AG09309 (cell line): ENCODE measurements around the gene PDE6A.

Experiments
- DNase-seq: peaks from one replicate; pipeline ENCODE4 v3.0.0-alpha.2; 2010; ENCODE audit warnings: low read depth
- H3K4me3 ChIP-seq: 2 replicates; pipeline ENCODE4 v1.5.1; 2011; ENCODE audit warnings: mild to moderate bottlenecking, low read depth, low read length, moderate library complexity; ENCODE audit not compliant: control insufficient read depth
- TF ChIP-seq, protein P1 (sequence below): IDR thresholded peaks from 2 replicates; pipeline ENCODE4 v1.5.1; 2011; ENCODE audit warnings: mild to moderate bottlenecking, low read depth, low read length, inconsistent platforms; ENCODE audit not compliant: insufficient read depth, control insufficient read depth; ENCODE audit errors: missing control alignments

The PDE6A gene

DNA sequence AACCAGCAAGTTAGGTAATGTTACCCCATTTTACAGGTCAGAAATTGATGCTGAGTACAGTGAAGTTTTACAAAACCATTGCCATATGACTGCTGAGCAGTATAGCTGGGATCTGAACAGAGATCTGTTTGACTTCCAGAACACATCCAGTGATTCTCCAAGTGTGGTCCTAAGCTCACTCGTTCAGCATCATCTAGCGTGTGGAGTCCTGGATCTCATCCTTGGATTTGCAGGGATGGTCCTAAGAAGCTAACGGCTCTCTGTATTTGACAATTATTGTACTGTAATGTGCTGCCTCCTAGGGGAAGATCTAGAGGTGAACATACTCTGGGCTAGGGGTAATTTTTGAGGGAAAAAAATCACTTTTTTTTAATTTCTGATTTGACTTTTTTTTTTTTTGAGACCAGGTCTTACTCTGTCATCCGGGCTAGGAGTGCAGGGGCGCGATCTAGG, 17.4 kb upstream of the PDE6A start:
- peak; percentile 27 for DNase-seq
- TF ChIP-seq, protein P1, sequence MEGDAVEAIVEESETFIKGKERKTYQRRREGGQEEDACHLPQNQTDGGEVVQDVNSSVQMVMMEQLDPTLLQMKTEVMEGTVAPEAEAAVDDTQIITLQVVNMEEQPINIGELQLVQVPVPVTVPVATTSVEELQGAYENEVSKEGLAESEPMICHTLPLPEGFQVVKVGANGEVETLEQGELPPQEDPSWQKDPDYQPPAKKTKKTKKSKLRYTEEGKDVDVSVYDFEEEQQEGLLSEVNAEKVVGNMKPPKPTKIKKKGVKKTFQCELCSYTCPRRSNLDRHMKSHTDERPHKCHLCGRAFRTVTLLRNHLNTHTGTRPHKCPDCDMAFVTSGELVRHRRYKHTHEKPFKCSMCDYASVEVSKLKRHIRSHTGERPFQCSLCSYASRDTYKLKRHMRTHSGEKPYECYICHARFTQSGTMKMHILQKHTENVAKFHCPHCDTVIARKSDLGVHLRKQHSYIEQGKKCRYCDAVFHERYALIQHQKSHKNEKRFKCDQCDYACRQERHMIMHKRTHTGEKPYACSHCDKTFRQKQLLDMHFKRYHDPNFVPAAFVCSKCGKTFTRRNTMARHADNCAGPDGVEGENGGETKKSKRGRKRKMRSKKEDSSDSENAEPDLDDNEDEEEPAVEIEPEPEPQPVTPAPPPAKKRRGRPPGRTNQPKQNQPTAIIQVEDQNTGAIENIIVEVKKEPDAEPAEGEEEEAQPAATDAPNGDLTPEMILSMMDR = peak; percentile 58
- H3K4me3 ChIP-seq = no peak overlapping the region

DNA sequence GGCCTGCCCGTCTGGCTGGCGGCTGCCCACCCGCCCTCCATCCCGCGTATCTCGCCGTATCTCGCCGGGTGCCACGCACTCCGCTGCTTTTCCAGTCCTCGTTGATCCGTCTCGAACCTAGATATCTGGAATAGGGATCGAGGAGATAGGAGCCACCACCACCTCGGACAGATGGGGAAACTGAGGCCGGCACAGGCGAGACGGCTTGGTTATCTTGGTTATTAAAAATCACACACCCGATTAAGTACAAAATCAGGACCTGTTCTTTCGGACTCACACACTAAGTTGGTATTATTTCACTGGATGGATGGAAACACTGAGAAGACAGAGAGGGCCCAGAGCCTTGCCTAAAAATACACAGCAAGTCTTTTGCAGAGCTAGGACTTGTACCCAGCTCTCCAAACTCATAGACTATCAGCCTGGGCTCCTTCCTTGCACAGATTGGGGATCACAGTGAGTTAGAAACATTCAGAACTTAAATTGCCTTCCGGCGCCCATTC, 16.6 kb upstream of the PDE6A start:
- TF ChIP-seq, protein P1 = no peak
- no peak for DNase-seq

DNA sequence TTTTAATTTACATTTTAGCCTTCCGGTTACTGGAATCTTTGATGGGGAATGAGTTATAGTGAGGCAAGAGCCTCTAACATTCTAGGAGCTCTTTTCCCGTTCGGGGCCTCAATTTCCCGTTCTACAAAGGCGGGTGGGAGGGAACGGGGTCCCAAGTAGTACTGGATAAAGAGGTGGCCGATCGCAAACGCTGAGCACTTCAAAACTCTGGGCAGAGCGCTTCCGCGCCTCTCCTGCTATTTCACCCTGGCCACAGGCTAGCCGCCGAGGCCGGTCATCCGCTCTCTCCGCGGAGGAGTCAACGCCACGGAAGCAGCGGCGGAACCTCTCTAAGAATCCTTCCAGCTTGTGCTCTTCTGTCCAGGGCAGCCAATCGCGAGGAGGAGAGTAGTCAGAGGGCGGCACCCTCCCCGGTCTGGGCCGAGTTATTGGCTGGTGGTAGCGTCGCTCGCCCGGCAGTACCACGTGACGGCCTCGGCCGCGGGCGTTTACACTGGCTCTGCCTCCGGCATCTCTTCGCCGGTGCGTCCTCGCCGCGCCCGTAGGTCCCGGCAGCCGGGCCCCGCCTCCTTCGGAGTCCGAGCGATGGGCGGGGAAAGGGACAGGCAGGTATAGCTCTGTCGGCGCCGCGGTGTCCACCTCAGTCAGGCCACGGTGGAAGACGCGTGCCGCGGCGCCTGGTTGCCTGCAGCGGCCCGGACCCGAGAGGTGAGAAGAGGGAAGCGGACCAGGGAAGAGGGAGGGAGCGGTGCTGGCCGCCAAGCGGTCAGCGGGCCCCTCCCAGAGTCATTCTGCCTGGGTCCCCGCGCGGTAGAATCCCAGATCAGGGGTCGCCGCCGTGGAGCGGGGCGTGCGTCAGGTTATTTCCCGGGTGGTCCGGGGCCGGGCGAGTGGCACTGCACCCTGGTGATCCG, 15.9 kb upstream of the PDE6A start, which contains the start of gene SLC26A2:
Gene SLC26A2 (plus strand): TSS at position 487 of the 914 bp plus-strand sequence. CDS start 16,895 bp downstream, outside the sequence.
- TF ChIP-seq, protein P1 = no peak
- peak within 1 kb of the TSS; percentile 77 for H3K4me3 ChIP-seq
- peak; percentile 89 for DNase-seq

More for the DNA sequence above, 16.6 kb upstream of the PDE6A start:
- peak overlapping the region; percentile 77 for H3K4me3 ChIP-seq

DNA sequence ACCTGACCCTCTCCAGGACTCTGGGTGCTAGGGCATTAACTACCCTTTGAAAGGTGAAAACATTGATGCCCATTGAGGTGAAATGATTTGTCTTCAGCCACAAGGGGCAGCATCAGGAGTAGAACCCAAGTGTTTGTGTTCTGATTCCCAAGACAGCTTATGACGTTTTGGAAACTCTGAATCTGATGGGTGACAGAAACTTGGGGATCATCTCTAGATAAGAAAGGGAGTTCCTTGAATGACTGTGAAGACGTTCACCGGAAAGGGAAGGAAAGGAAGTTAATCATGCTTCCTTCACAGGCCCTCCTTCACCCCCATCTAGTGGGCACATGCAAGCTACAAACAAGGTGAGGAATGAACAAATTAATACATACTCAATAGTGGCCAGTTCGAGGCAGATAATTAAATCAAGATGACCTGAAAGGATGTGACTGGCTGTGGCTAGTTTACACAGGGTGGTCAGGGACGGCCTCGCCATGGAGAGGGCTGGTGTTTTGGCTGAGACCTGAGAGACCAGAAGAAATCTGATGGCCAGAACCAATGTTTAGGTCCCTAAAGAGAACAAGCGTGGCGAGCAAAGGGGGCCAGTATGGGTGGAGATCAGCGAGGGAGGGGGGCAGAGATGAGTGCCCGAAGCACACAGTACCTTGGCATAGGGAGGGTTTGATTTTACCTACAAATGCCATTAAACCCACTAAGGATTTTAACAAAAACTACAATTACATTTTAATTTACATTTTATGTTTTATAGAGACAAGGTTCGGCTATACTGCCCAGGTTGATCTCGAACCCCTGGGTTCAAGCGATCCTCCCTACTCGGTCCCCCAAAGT, 15.0 kb upstream of the PDE6A start:
- TF ChIP-seq, protein P1 = peak; percentile 62
- peak; percentile 34 for DNase-seq
- H3K4me3 ChIP-seq = peak overlapping the region; percentile 77

DNA sequence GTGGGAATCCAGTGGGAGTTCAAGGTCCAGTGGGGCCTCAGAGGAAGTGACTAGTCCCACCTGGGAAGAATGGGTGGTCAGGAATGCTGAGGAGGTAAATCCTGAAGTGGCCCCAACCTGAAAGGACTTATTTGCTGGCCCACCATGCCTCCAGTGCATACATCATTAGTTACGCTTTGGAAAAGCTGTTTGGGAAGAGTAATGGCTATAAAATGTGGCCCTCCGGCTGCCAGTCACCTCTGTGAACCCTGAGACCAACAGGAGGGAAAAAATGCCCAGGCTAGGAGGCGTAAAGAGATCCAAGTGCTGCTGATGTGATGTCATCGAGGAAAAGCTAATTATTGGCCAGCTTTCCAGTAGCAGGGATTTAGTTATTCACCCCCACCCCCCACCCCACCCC, 13.3 kb upstream of the PDE6A start:
- TF ChIP-seq, protein P1 = no peak
- H3K4me3 ChIP-seq = no peak overlapping the region
- DNase-seq = no peak

DNA sequence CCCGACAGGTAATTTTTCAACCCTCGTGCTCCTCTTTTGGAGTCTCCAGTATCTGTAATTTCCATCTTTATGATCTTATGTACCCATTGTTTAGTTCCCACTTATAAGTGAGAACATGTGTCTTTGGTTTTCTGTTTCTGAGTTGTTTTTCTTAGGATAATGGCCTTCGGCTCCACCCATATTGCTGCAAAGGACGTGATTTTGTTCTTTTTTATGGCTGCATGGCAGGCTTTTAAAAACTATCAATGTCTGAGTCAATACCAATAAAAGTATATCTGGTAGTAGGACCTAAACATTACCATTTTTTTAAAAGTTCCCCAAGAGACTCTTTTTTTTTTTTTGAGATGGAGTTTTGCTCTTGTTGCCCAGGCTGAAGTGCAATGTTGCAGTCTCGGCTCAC, 12.1 kb upstream of the PDE6A start:
- TF ChIP-seq, protein P1 = no peak
- no peak overlapping the region for H3K4me3 ChIP-seq
- peak; percentile 71 for DNase-seq
